Measurements from ENCODE around the gene TEAD1. TPM values are rescaled to one million over a fixed set of nuclear protein-coding genes. Genes with fewer than 3 reads are reported as not detected.

Gene TEAD1
- total RNA-seq, 6 experiments from 2014 or later = 28.3 to 41.5 (median 32.2) TPM

GRCh38 chr11:12770435-12770834 is 96.2 kb downstream of the TEAD1 start:
- Histone ChIP-seq H3K27ac (no peak overlapping the region), H3K36me3 (peaks cover 0 to 3% (median 0%) of the 10 kb centered on the region in 4 donors), H3K4me1 (peaks cover 0 to 14% (median 4%) of the 10 kb centered on the region in 4 donors), H3K9me3 (no peaks in the 10 kb centered on the region), H3K4me3 (no peak overlapping the region), H3K27me3 (no peaks in the 10 kb centered on the region)
- no peak for ATAC-seq
- TF ChIP-seq CTCF (IDR thresholded peaks at IDR 0.05) (no peak), POLR2A (IDR thresholded peaks at IDR 0.05) (no peak)
- 86% methylated on average over 1 of the region's 1 CpG for WGBS (ENCODE audit: insufficient coverage, low coverage, low lambda C conversion rate, missing lambda C conversion rate)
- intact Hi-C loops (cut with DNase I) = no loop called here
- no peak for DNase-seq

- WGBS (ENCODE audit: insufficient coverage, low coverage, low lambda C conversion rate, missing lambda C conversion rate) = 89% methylated on average over 8 of the region's 8 CpGs
- TF ChIP-seq CTCF (IDR thresholded peaks at IDR 0.05) (no peak), POLR2A (IDR thresholded peaks at IDR 0.05) (no peak)
- no peak overlapping the region for H3K4me3 ChIP-seq
- H3K27ac ChIP-seq = no peak overlapping the region
- DNase-seq (no peak), ATAC-seq (no peak)
- H3K9me3 ChIP-seq = no peaks in the 10 kb centered on the region
- peaks cover 0 to 14% (median 4%) of the 10 kb centered on the region in 4 donors for H3K4me1 ChIP-seq
- no peaks in the 10 kb centered on the region for H3K36me3 ChIP-seq
- intact Hi-C loops (cut with DNase I) = no loop called here
- no peaks in the 10 kb centered on the region for H3K27me3 ChIP-seq
Observed at GRCh38 chr11:12770966-12771597, 96.9 kb downstream of the TEAD1 start.

- intact Hi-C loops (cut with DNase I) = no loop called here
- H3K27ac ChIP-seq = no peak overlapping the region
- H3K36me3 ChIP-seq = no peaks in the 10 kb centered on the region
Observed at GRCh38 chr11:12771875-12772274, 97.7 kb downstream of the TEAD1 start.

GRCh38 chr11:12772324-12772723 is 98.1 kb downstream of the TEAD1 start:
- TF ChIP-seq POLR2A (IDR thresholded peaks at IDR 0.05) (no peak), CTCF (IDR thresholded peaks at IDR 0.05) (no peak)

More at GRCh38 chr11:12771875-12772274, 97.7 kb downstream of the TEAD1 start:
- 71% methylated on average over 2 of the region's 2 CpGs for WGBS (ENCODE audit: insufficient coverage, low coverage, low lambda C conversion rate, missing lambda C conversion rate)
- H3K4me3 ChIP-seq = no peak overlapping the region
- peaks cover 0 to 14% (median 4%) of the 10 kb centered on the region in 4 donors for H3K4me1 ChIP-seq
- ATAC-seq (no peak), DNase-seq (no peak)
- no peaks in the 10 kb centered on the region for H3K27me3 ChIP-seq
- H3K9me3 ChIP-seq = no peaks in the 10 kb centered on the region
- TF ChIP-seq POLR2A (IDR thresholded peaks at IDR 0.05) (no peak), CTCF (IDR thresholded peaks at IDR 0.05) (no peak)

More at GRCh38 chr11:12772324-12772723, 98.1 kb downstream of the TEAD1 start:
- Histone ChIP-seq H3K27ac (no peak overlapping the region), H3K36me3 (no peaks in the 10 kb centered on the region), H3K4me3 (no peak overlapping the region), H3K4me1 (peaks cover 0 to 15% (median 4%) of the 10 kb centered on the region in 4 donors), H3K27me3 (no peaks in the 10 kb centered on the region), H3K9me3 (no peaks in the 10 kb centered on the region)
- DNase-seq = no peak
- intact Hi-C loops (cut with DNase I) = no loop called here
- no peak for ATAC-seq
- WGBS (ENCODE audit: insufficient coverage, low coverage, low lambda C conversion rate, missing lambda C conversion rate) = 100% methylated on average over 1 of the region's 1 CpG
